ENCODE data around the gene DBET. TPM values are rescaled to one million over a fixed set of nuclear protein-coding genes. Genes with fewer than 3 reads are reported as not detected.
"Not testable (repeated sequence)": the region's sequence is repeated elsewhere in the genome, so short reads cannot be mapped to it uniquely, and the experiment has no call there.

DBET gene
- not detected for polyA plus RNA-seq (2013, experiment 1 of 2)
- not detected for polyA plus RNA-seq (2013, experiment 2 of 2)

DNA sequence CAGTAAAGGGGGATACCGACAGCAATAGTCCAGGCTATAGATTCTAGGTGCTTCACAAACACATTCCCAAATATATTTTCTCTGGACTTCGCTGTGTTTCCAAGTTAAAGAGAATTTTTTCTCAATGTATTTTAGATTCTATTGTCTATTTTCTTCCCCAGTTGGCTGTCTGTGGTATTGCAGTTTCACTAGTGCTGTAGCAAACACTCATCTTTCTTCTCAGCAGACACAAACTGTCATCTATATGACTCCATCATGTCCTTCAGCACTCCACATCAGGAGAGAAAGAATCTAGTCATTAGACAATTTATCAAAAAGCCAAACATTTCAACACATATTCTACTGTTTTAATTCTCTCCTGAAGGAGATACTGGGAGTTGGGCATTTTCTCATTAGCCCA is at the start of gene DBET:
TSS of gene DBET (plus strand) at position 161 of the 400 bp plus-strand sequence.
- not testable (repeated sequence) for H4K91ac ChIP-seq (ENCODE audit: low read depth, low read length, poor library complexity); H3K4me1 ChIP-seq (ENCODE audit: control insufficient read depth in 2 of 2, insufficient read depth in 1 of 2, low read depth in 1 of 2, low read length in 2 of 2); H3K23ac ChIP-seq (ENCODE audit: low read depth, low read length, poor library complexity); H3K4me2 ChIP-seq (ENCODE audit: insufficient read depth, low read length, poor library complexity, severe bottlenecking); H3K9ac ChIP-seq (ENCODE audit: low read depth, low read length, poor library complexity); H2BK12ac ChIP-seq (ENCODE audit: low read length); H3K4ac ChIP-seq (ENCODE audit: low read length); H3K4me3 ChIP-seq (ENCODE audit: low read length in 2 of 2); H3K79me1 ChIP-seq (ENCODE audit: low read depth, low read length); H3K14ac ChIP-seq (ENCODE audit: low read length); H2BK15ac ChIP-seq (ENCODE audit: low read length); H3K36me3 ChIP-seq (replicated peaks in 1 of 2; ENCODE audit: control insufficient read depth in 2 of 2, insufficient read depth in 2 of 2, low read length in 2 of 2); H3K18ac ChIP-seq (ENCODE audit: low read length); H3K27me3 ChIP-seq (ENCODE audit: control insufficient read depth in 3 of 3, insufficient read depth in 3 of 3, low read depth in 1 of 3, low read length in 3 of 3); H4K8ac ChIP-seq (ENCODE audit: low read depth, low read length); H2AK5ac ChIP-seq (ENCODE audit: low read depth, low read length); H3K9me3 ChIP-seq (replicated peaks in 1 of 2; ENCODE audit: control insufficient read depth in 2 of 2, insufficient read depth in 1 of 2, low read depth in 1 of 2, low read length in 2 of 2); H2BK5ac ChIP-seq (ENCODE audit: low read length); H3K27ac ChIP-seq (replicated peaks; ENCODE audit: low read length); H2BK120ac ChIP-seq (ENCODE audit: low read depth, low read length); H2AFZ ChIP-seq (ENCODE audit: low read length); DNase-seq (ENCODE audit: low spot score)
- no CpG with 5 or more reads among the region's 2 CpGs for WGBS, 2 donors (ENCODE audit: extremely low coverage in 2 of 2, insufficient read length in 2 of 2, insufficient replicate concordance in 1 of 2)

DNA sequence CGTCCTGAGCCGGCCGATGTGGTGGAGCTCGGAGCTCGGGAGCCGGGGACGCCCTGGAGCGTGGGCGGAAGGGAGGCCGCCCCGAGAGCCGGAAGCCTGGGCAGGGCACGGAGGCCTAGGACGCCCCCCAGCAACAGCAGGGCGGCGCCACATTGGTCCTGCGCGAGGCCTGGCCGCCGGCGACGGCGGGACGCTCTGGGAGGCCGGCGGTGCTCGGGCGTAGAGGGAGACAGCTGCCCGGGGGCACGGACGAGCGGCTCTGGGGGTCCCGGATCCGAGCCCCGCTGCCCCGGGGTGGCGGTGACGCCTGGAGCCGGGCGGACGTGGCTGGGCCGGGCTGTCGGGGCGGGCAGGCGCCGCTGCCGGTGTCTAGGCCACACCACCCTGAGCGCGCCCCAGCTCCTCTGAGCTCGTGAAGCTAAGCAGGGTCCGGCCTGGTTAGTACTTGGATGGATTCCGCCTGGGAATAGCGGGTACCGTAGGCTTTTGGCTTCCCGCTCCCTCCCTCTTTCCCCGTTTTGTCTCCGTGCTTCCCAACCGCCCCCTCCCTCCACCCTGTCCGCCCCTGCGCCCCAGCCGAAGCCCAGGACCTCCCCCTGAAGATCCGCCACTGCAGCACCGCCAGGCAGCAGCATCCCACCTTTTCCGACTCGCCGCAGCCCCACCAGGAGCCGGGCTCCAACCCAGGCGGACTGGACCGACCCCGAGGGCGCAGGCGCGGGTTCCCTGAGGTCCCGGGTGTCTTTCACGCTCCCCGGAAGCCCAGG is 49.3 kb upstream of the DBET start:
- Histone ChIP-seq H3K79me1 (ENCODE audit: low read depth, low read length) (no peaks in the 10 kb centered on the region), H3K4me2 (ENCODE audit: insufficient read depth, low read length, poor library complexity, severe bottlenecking) (peak overlapping the region; percentile 43), H3K23ac (ENCODE audit: low read depth, low read length, poor library complexity) (no peak overlapping the region), H3K4me1 (ENCODE audit: control insufficient read depth in 2 of 2, insufficient read depth in 1 of 2, low read depth in 1 of 2, low read length in 2 of 2) (peaks cover 0 to 1% of the 10 kb centered on the region in 2 donors), H3K4ac (ENCODE audit: low read length) (no peak overlapping the region), H3K18ac (ENCODE audit: low read length) (peak overlapping the region; percentile 85), H3K9ac (ENCODE audit: low read depth, low read length, poor library complexity) (peak overlapping the region; percentile 12), H2AFZ (ENCODE audit: low read length) (peak overlapping the region; percentile 93), H2BK5ac (ENCODE audit: low read length) (no peak overlapping the region), H4K8ac (ENCODE audit: low read depth, low read length) (no peak overlapping the region), H3K27me3 (ENCODE audit: control insufficient read depth in 3 of 3, insufficient read depth in 3 of 3, low read depth in 1 of 3, low read length in 3 of 3) (peaks cover 46 to 87% (median 56%) of the 10 kb centered on the region in 3 experiments), H4K91ac (ENCODE audit: low read depth, low read length, poor library complexity) (no peak overlapping the region), H3K27ac (replicated peaks; ENCODE audit: low read length) (no peak overlapping the region), H2AK5ac (ENCODE audit: low read depth, low read length) (no peak overlapping the region), H2BK15ac (ENCODE audit: low read length) (no peak overlapping the region), H3K9me3 (replicated peaks in 1 of 2; ENCODE audit: control insufficient read depth in 2 of 2, insufficient read depth in 1 of 2, low read depth in 1 of 2, low read length in 2 of 2) (peaks cover 11 to 18% of the 10 kb centered on the region in 2 donors), H3K14ac (ENCODE audit: low read length) (no peak overlapping the region), H2BK12ac (ENCODE audit: low read length) (no peak overlapping the region), H3K4me3 (ENCODE audit: low read length in 2 of 2) (peak overlapping the region; percentile 38 to 73), H3K36me3 (replicated peaks in 1 of 2; ENCODE audit: control insufficient read depth in 2 of 2, insufficient read depth in 2 of 2, low read length in 2 of 2) (no peaks in the 10 kb centered on the region), H2BK120ac (ENCODE audit: low read depth, low read length) (peak overlapping the region; percentile 41)
- no CpG with 5 or more reads among the region's 76 CpGs for WGBS, 2 donors (ENCODE audit: extremely low coverage in 2 of 2, insufficient read length in 2 of 2, insufficient replicate concordance in 1 of 2)
- no peak for DNase-seq (ENCODE audit: low spot score)

DNA sequence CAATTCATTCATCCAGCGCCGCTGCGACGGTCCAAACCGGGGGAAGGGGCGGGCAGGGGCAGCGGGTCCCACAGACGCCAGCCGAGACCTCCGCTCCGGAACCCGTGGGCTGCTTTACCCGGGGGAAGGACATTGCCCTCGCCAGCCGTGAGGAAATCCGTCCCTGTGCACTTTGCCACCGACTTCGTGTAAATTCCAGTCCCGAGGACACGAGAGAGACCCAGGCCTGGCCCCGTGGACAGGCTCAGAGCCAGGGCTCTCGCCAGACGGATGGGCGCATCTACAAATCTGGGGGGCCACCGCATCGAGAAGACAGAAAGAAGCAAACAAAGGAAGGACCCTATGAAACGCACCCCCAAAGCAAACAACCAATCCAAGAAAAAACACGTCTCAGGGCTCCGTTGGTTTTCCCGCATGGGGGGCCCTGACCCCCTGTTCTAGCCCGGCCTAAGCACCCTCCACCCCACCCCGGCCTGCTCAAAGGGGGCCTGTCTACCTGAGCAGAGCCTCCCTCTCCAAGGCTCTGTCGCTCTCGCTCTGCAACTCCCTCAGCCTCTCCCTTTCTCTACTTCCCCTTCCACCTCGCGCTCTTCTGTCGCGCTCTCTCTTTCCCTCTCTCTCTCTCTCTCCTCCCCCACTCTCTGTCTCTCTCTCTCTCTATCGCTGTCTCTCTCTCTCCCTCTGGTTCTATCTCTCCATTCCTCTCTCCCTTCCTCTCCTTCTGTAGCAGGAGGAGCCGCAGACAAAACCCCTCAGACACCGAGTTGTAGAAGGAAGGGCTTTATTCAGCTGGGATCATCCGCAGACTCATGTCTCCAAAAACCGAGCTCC is 48.5 kb upstream of the DBET start:
- H3K27me3 ChIP-seq (ENCODE audit: control insufficient read depth in 3 of 3, insufficient read depth in 3 of 3, low read depth in 1 of 3, low read length in 3 of 3), result peaks cover 52 to 92% (median 64%) of the 10 kb centered on the region in 3 experiments
- H3K18ac ChIP-seq (ENCODE audit: low read length), result peak overlapping the region; percentile 57
- H2BK12ac ChIP-seq (ENCODE audit: low read length), result no peak overlapping the region
- H3K79me1 ChIP-seq (ENCODE audit: low read depth, low read length), result no peaks in the 10 kb centered on the region
- DNase-seq (ENCODE audit: low spot score), result no peak
- H2AK5ac ChIP-seq (ENCODE audit: low read depth, low read length), result peak overlapping the region; percentile 28
- no peak overlapping the region for H3K14ac ChIP-seq (ENCODE audit: low read length)
- H4K8ac ChIP-seq (ENCODE audit: low read depth, low read length), result no peak overlapping the region
- no peak overlapping the region for H3K4ac ChIP-seq (ENCODE audit: low read length)
- H3K27ac ChIP-seq (replicated peaks; ENCODE audit: low read length), result no peak overlapping the region
- no CpG with 5 or more reads among the region's 43 CpGs for WGBS, 2 donors (ENCODE audit: extremely low coverage in 2 of 2, insufficient read length in 2 of 2, insufficient replicate concordance in 1 of 2)
- no peak overlapping the region for H2BK5ac ChIP-seq (ENCODE audit: low read length)
- H3K4me1 ChIP-seq (ENCODE audit: control insufficient read depth in 2 of 2, insufficient read depth in 1 of 2, low read depth in 1 of 2, low read length in 2 of 2), result peaks cover 0 to 3% of the 10 kb centered on the region in 2 donors
- peak overlapping the region in 1 of 2 donors; percentile 38 for H3K4me3 ChIP-seq (ENCODE audit: low read length in 2 of 2)
- no peak overlapping the region for H4K91ac ChIP-seq (ENCODE audit: low read depth, low read length, poor library complexity)
- peak overlapping the region; percentile 93 for H2AFZ ChIP-seq (ENCODE audit: low read length)
- peak overlapping the region; percentile 41 for H2BK120ac ChIP-seq (ENCODE audit: low read depth, low read length)
- H3K23ac ChIP-seq (ENCODE audit: low read depth, low read length, poor library complexity), result no peak overlapping the region
- H3K9ac ChIP-seq (ENCODE audit: low read depth, low read length, poor library complexity), result no peak overlapping the region
- peaks cover 13 to 18% of the 10 kb centered on the region in 2 donors for H3K9me3 ChIP-seq (replicated peaks in 1 of 2; ENCODE audit: control insufficient read depth in 2 of 2, insufficient read depth in 1 of 2, low read depth in 1 of 2, low read length in 2 of 2)
- H3K4me2 ChIP-seq (ENCODE audit: insufficient read depth, low read length, poor library complexity, severe bottlenecking), result peak overlapping the region; percentile 43
- H2BK15ac ChIP-seq (ENCODE audit: low read length), result no peak overlapping the region
- H3K36me3 ChIP-seq (replicated peaks in 1 of 2; ENCODE audit: control insufficient read depth in 2 of 2, insufficient read depth in 2 of 2, low read length in 2 of 2), result no peaks in the 10 kb centered on the region
